HG03039 (cell line): ENCODE measurements around the gene TRAPPC3.
A peak's percentile ranks its signal among the peaks of the same experiment; 100 is the strongest.

Source experiments
- ATAC-seq: cut with Tn5 transposase; IDR thresholded peaks from one replicate; pipeline ENCODE4 v1.9.1; 2021; ENCODE audit warnings: mild to moderate bottlenecking, moderate library complexity; ENCODE audit not compliant: unreplicated experiment

Gene TRAPPC3

DNA sequence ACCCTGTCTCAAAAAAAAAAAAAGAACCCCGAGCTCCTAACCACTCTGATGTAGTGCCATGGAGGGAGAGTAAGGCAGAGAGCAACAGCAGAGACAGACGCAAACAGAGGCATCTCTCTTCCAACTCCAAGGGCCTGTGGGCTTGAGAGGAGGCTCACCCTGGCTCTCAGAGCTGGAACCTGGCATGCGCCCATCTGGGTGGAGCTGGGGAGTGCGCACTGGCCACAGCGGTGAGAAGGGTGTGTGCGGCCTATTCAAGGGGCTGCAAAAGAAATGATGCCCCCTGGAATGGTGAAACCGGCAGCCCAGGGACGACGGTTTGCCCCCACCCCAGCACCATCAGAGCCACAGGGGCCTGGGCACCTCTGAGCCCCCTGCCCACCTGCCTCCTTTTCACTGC lies 41.9 kb downstream of the TRAPPC3 start:
- ATAC-seq: no peak

GRCh38 chr1:36106269-36106668 lies 43.0 kb downstream of the TRAPPC3 start:
- ATAC-seq: no peak

DNA sequence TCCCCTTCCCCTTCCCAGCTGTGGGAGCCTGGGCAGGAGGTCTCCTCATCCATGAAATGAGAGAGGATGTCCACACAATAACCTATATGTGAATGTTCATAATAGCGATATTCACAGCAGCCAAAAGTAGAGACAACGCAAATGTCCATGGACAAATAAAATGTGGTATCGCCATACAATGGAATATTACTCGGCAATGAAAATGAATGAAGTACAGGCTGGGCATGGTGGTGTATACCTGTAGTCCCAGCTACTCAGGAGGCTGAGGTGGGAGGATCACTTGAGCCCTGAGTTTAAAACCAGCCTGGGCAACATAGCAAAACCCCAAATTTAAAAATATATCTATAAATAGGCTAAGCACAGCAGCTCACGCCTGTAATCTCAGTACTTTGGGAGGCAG lies 47.7 kb downstream of the TRAPPC3 start:
- no peak for ATAC-seq

DNA sequence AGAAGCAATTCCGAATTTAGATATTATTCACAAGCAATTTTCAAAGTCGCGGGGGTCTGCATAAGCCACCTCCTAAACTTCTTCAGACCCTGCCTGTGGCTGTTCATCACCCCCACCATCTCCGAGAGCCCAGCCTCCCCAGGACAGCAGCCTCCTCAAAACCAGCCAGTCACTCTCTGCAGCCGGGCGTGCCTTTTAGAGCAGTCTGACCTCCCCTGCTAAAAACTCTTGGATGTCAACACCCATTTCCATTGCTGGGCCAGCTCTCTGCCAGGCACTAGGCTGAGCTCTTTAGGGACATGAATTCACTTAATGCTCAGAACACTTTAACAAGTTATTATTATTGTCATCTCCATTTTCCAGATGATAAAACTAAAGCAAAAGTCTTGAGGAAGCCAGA lies 48.9 kb downstream of the TRAPPC3 start:
- ATAC-seq: no peak

GRCh38 chr1:36099681-36100341 lies 49.5 kb downstream of the TRAPPC3 start:
- no peak for ATAC-seq

DNA sequence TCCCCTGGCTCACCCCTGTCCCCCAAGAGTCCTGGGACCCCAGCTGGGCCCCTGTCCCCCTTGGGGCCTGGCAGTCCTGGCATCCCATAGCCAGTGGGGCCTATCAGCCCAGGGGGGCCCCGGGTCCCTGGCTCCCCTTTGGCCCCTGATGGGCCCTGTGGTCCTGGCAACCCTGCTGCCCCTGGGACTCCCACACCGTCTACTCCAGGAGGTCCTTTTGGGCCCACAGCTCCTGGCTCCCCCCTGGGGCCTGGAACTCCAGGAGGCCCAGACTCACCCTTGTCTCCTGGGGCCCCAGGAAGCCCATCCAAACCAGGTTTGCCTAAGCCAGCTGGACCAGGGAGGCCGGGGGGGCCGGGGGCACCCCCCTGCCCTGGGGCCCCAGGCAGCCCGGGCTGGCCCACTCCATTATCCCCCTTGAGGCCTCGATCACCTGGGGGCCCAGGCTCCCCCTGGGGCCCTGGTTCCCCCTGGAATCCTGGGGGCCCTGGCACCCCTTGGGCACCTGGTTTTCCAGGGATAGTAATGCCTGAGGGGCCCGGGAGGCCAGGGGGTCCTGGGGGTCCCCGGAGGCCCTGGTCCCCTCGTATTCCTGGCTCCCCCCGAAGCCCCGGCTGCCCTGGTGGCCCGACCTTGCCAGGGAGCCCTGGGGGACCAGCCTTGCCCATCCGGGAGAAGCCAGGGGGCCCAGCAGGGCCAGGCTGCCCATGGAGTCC lies 50.5 kb downstream of the TRAPPC3 start:
- no peak for ATAC-seq

- ATAC-seq: no peak
Observed at GRCh38 chr1:36097693-36098585, 51.3 kb downstream of the TRAPPC3 start.

DNA sequence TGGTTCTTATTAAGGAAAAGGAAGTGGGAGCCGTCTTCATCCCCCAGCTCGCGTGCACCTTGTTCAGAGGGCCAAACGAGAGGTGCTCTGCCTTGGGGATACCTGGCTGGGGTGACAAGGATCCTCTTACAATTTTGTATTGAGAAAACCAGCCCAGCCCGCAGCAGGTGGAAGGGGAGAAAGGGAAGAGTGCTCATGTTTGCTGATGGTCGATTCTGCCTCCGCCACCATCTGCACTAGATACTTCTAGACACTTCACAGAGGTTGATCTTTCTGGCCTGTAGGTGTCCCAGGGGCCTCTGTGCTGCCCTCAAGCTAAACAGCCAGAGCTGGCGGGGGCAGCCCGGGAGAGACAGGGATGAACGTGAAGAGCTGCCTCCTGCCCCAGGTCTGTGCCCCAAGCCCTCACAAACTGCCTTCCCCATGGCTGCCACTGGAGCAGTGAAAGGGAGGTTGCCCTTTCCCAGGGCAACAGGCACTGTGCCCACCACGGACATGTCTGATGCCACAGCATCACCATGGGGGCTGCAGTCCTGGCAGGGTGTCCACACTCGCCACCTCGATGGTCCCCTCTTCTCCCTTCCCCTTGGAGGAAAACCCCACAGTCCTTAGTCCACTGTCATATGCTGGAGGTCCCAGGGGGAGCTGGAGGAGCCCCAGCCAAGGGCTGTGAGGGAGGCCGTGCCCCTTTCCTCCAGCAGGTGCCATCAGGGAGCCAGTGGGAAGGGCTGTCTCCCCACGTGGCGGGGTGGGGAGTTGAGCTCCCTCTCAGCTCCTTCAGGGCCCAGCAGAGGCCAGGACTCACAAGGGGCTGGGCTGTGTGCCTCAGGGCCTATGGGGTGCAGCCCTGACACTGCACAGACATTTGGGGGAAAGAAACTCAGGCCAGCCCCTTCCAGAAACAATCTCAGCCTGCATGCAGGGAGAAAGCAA lies 52.5 kb downstream of the TRAPPC3 start:
- ATAC-seq: no peak

GRCh38 chr1:36095760-36096405 lies 53.4 kb downstream of the TRAPPC3 start:
- no peak for ATAC-seq

- ATAC-seq: no peak
Observed at GRCh38 chr1:36094621-36095061, 54.6 kb downstream of the TRAPPC3 start.

DNA sequence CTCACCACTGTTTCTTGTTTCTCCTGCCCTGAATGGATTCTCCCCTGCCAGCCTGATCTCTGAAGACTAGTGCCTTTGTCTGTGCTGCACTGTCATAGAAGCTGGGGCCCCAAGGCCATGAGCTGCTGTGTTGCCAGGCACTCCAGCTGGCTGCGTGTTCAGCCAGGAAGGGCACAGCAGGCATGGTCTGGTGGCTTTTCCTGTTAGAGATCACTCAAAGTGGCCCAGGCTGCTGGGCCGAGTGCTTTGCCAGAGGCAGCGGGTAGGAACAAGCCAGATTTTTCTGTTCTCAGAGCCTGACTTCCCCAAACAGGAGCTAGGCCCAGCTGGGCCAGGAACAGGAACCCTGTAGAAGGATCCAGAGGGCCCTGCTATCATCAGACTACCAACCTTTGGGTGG lies 55.4 kb downstream of the TRAPPC3 start:
- ATAC-seq: no peak

DNA sequence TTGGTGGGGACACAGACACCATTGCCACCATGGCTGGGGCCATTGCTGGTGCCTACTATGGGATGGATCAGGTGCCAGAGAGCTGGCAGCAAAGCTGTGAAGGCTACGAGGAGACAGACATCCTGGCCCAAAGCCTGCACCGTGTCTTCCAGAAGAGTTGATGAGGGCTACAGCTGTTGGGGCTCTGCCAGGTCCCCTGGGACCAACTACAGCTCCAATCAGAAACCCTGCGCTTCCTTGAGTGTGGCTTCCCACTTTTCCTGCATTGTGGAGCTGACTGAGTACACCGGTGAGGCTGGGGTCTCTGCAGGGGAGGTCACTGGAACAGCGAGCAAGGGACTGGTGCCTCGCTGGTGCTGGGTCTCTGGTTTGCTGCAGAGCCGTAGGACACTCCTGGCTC lies 56.1 kb downstream of the TRAPPC3 start:
- no peak for ATAC-seq

DNA sequence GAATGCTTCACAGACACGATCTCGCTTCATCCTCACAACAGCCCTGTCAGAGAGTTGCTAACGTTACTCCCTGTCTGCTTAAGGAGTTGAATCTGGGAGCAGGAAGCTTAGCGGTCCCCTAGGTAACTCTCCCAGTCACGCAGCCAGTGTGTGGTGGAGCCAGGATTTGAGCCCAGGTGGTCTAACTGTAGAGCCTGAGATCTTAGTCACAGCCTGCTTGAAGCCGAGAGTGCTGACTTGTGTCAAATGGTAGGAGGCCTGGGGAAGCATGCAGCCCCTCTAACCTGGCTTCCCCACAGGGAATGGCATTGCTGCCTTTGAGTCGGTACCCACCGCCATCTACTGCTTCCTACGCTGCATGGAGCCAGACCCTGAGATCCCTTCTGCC lies 56.5 kb downstream of the TRAPPC3 start:
- no peak for ATAC-seq

GRCh38 chr1:36092166-36092797 lies 57.0 kb downstream of the TRAPPC3 start:
- ATAC-seq: no peak

DNA sequence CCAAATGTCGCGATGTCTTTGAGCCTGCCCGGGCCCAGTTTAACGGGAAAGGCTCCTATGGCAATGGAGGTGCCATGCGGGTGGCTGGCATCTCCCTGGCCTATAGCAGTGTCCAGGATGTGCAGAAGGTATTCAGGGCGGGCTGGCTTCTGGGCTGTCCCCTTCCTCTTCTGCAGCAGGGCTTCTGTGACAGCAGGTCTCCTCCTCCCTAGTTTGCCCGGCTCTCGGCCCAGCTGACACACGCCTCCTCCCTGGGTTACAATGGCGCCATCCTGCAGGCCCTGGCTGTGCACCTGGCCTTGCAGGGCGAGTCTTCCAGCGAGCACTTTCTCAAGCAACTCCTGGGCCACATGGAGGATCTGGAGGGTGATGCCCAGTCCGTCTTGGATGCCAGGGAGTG lies 57.6 kb downstream of the TRAPPC3 start:
- no peak for ATAC-seq

DNA sequence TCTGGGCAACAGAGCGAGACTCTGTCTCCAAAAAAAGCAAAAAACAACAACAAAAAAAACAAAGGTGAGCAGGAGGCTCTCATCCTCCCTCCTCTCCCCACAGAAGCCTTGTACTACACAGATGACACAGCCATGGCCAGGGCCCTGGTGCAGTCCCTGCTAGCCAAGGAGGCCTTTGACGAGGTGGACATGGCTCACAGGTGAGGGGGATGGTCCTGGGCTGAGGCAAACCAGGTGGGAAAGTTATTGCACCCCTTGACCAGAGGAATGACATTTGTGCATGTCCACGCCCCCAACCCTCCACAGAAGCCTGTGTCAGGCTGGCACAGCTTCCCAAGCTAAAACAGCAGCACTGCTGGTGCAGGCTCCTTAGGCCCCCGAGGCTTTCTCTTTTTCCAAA lies 58.1 kb downstream of the TRAPPC3 start:
- no peak for ATAC-seq

DNA sequence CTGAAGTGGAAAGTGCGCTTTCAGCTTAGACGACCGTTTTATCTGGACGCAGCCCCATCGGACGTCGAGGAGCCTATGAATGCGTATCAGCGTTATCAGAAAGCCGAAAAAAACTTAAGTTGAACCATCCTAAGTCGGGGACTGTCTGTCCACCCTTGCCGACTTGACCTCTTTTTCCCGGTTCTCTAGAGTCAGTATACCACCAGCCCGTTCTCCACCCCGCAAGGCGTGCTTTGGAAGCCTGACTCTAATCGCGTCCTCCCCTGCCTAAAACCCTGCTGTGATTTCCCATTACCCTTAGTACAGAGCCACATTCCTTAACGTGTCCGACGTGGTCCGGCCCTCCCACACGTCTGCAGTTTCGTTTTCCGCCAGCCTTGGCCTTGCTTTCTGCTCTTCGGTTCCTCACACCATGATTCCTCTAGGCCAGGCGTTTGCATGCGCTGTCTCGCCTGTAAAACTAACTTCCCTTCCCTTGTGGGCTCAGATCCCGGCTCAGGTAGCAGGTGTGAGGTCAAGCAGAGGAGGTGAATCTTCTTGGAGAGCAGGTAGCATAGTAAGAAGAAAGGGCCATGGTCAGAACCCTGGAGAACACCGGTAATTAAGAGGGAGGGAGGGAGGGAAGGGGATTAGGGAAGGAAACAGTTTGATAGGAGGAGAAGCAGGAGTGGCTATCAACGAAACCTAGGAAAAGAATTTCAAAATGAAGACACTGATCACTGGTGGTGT lies 59.7 kb downstream of the TRAPPC3 start:
- no peak for ATAC-seq

- ATAC-seq: peak; percentile 68
Observed at GRCh38 chr1:36088577-36089392, 60.5 kb downstream of the TRAPPC3 start, which contains the start of gene ADPRS. Gene ADPRS, plus strand, starts transcription at chr1:36088892. Its CDS starts 13 bp downstream, at chr1:36088905.
